ENCODE results near the gene ADRA2B. TPM values are rescaled to one million over a fixed set of nuclear protein-coding genes. Genes with fewer than 3 reads are reported as not detected.

ADRA2B gene
- total and polyA plus RNA-seq, 9 donors: 0.48 to 1.8 (median 1.0) TPM

- TF ChIP-seq POLR2A (IDR thresholded peaks at IDR 0.05) (no peak), EP300 (IDR thresholded peaks at IDR 0.05) (no peak), CTCF (IDR thresholded peaks at IDR 0.05) (no peak)
- Histone ChIP-seq H3K27ac (no peak overlapping the region), H3K4me1 (ENCODE audit: insufficient read depth) (peaks cover 8% of the 10 kb centered on the region), H3K36me3 (no peaks in the 10 kb centered on the region), H3K9me3 (peaks cover 0 to 4% of the 10 kb centered on the region in 2 donors), H3K4me3 (no peak overlapping the region), H3K27me3 (no peaks in the 10 kb centered on the region)
- intact Hi-C loops (cut with DNase I): no loop called here
- 90 to 96% (median 92%) methylated on average over 3 of the region's 3 CpGs for WGBS, 3 donors
- peak in 3 of 5 donors; percentile 0 to 10 (median 5) for DNase-seq
Observed at GRCh38 chr2:96105152-96105915, 11.0 kb downstream of the ADRA2B start.

- Histone ChIP-seq H3K9me3 (peaks cover 0 to 4% of the 10 kb centered on the region in 2 donors), H3K27me3 (no peaks in the 10 kb centered on the region), H3K36me3 (no peaks in the 10 kb centered on the region), H3K27ac (no peak overlapping the region), H3K4me1 (ENCODE audit: insufficient read depth) (peaks cover 8% of the 10 kb centered on the region), H3K4me3 (no peak overlapping the region)
- 82 to 90% (median 85%) methylated on average over 6 of the region's 6 CpGs for WGBS, 3 donors
- intact Hi-C loops (cut with DNase I): no loop called here
- peak in 2 of 5 donors; percentile 8 for DNase-seq
- TF ChIP-seq POLR2A (IDR thresholded peaks at IDR 0.05): no peak
- no peak for TF ChIP-seq EP300 (IDR thresholded peaks at IDR 0.05)
- no peak for TF ChIP-seq CTCF (IDR thresholded peaks at IDR 0.05)
Observed at GRCh38 chr2:96104487-96104861, 11.9 kb downstream of the ADRA2B start.

- H3K4me3 ChIP-seq: no peak overlapping the region
- H3K4me1 ChIP-seq (ENCODE audit: insufficient read depth): peaks cover 3% of the 10 kb centered on the region
- intact Hi-C loops (cut with DNase I): no loop called here
- H3K36me3 ChIP-seq: no peaks in the 10 kb centered on the region
- H3K27me3 ChIP-seq: no peaks in the 10 kb centered on the region
- DNase-seq: peak in 2 of 5 donors; percentile 6 to 8
- H3K27ac ChIP-seq: no peak overlapping the region
- 18 to 26% (median 26%) methylated on average over 6 of the region's 6 CpGs for WGBS, 3 donors
- peaks cover 0 to 4% of the 10 kb centered on the region in 2 donors for H3K9me3 ChIP-seq
- TF ChIP-seq EP300 (IDR thresholded peaks at IDR 0.05) (no peak), CTCF (IDR thresholded peaks at IDR 0.05) (no peak), POLR2A (IDR thresholded peaks at IDR 0.05) (no peak)
Observed at GRCh38 chr2:96103761-96104486, 12.4 kb downstream of the ADRA2B start.

- H3K27ac ChIP-seq: no peak overlapping the region
- peaks cover 0 to 4% of the 10 kb centered on the region in 2 donors for H3K9me3 ChIP-seq
- 80 to 95% (median 87%) methylated on average over 8 of the region's 8 CpGs for WGBS, 3 donors
- H3K27me3 ChIP-seq: no peaks in the 10 kb centered on the region
- H3K36me3 ChIP-seq: no peaks in the 10 kb centered on the region
- TF ChIP-seq CTCF (IDR thresholded peaks at IDR 0.05) (no peak), EP300 (IDR thresholded peaks at IDR 0.05) (no peak)
- DNase-seq: peak in 1 of 5 donors; percentile 6
- intact Hi-C loops (cut with DNase I): no loop called here
- no peaks in the 10 kb centered on the region for H3K4me1 ChIP-seq (ENCODE audit: insufficient read depth)
- H3K4me3 ChIP-seq: no peak overlapping the region
Observed at GRCh38 chr2:96103187-96103601, 13.2 kb downstream of the ADRA2B start.
